ENCODE data around the gene METTL4.

METTL4 gene, protein sequence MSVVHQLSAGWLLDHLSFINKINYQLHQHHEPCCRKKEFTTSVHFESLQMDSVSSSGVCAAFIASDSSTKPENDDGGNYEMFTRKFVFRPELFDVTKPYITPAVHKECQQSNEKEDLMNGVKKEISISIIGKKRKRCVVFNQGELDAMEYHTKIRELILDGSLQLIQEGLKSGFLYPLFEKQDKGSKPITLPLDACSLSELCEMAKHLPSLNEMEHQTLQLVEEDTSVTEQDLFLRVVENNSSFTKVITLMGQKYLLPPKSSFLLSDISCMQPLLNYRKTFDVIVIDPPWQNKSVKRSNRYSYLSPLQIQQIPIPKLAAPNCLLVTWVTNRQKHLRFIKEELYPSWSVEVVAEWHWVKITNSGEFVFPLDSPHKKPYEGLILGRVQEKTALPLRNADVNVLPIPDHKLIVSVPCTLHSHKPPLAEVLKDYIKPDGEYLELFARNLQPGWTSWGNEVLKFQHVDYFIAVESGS

DNA sequence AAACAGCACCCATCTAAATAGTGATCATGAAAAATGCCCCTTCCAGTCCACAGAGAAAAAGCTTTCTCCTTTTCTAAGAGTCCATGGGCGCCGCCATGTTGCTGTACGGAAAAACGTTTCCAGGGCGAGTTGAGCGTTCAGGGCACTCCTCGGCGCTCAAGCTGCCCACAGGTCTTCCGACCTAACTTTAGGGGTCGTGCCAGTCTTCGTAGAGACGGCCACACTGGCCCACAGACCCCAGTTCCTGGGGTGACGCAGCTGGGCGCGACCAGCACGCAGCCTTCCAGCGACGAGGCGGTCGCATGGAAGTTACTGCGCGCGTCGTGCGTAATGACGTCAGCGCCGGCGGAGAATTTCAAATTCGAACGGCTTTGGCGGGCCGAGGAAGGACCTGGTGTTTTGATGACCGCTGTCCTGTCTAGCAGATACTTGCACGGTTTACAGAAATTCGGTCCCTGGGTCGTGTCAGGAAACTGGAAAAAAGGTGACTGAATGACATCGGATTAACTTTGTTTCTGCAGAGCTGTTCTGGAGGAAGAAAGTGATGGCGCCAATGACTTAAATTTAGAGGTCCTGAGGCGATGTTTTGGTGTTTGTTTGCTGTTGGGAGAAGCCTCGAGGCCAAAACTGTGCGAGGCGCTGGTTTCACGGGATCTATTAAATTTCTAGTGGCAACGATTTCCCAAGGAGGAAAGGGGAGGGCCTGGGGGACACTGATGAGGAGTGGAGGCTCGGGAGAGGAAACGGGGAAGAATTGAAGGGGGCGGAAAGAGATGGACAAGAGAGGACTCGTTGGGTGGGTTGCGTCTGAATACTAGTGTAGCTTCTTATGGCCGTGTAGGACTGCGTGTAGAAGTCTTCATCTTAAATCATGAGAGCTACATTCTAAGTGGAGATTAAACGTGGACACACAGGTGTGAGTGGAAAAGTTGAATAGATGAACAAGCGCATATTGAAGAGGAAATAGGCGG, at the start of gene METTL4, which contains the start of gene NDC80:
METTL4 (minus strand) TSS at position 306 of the 971 bp plus-strand sequence. CDS start 4,289 bp downstream, outside the sequence.
NDC80 (plus strand) TSS at position 358 of the 971 bp plus-strand sequence. CDS start 1,429 bp downstream, outside the sequence.
- TF ChIP-seq, protein P1, sequence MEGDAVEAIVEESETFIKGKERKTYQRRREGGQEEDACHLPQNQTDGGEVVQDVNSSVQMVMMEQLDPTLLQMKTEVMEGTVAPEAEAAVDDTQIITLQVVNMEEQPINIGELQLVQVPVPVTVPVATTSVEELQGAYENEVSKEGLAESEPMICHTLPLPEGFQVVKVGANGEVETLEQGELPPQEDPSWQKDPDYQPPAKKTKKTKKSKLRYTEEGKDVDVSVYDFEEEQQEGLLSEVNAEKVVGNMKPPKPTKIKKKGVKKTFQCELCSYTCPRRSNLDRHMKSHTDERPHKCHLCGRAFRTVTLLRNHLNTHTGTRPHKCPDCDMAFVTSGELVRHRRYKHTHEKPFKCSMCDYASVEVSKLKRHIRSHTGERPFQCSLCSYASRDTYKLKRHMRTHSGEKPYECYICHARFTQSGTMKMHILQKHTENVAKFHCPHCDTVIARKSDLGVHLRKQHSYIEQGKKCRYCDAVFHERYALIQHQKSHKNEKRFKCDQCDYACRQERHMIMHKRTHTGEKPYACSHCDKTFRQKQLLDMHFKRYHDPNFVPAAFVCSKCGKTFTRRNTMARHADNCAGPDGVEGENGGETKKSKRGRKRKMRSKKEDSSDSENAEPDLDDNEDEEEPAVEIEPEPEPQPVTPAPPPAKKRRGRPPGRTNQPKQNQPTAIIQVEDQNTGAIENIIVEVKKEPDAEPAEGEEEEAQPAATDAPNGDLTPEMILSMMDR (IDR thresholded peaks at IDR 0.05): no peak
- peak within 1 kb of the TSS; percentile 87 for H3K4me3 ChIP-seq
- peak within 1 kb of the TSS; percentile 90 for H3K27ac ChIP-seq
- peak; percentile 88 for DNase-seq (ENCODE audit: low spot score)

DNA sequence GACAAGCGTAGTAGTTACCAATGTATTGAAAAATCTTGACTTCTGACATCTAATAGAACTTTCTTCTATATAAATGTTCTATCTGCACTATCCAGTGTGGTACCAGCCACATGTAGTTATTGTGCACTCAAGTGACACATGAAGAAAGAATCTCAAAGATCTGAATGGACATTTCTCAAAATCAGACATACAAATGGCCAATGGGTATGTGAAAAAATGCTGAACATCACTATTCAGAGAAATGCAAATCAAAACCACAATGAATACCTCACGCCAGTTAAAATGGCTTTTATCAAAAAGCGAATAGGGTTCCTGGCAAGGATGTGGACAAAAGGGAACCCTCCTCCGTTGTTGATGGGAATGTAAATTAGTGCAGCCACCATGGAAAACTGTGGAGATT, 46.7 kb upstream of the METTL4 start:
- no peak overlapping the region for H3K27ac ChIP-seq

GRCh38 chr18:2617401-2617998, 46.2 kb upstream of the METTL4 start:
- TF ChIP-seq, protein P1 (IDR thresholded peaks at IDR 0.05): no peak
- no peak for DNase-seq (ENCODE audit: low spot score)
- no peak overlapping the region for H3K4me3 ChIP-seq
- no peak overlapping the region for H3K27ac ChIP-seq

More for the DNA sequence above, 46.7 kb upstream of the METTL4 start:
- DNase-seq (ENCODE audit: low spot score): no peak
- TF ChIP-seq, protein P1 (IDR thresholded peaks at IDR 0.05): no peak
- no peak overlapping the region for H3K4me3 ChIP-seq

GRCh38 chr18:2612996-2613395, 41.7 kb upstream of the METTL4 start:
- Histone ChIP-seq H3K27ac (no peak overlapping the region), H3K4me3 (no peak overlapping the region)
- no peak for DNase-seq (ENCODE audit: low spot score)
- TF ChIP-seq, protein P1 (IDR thresholded peaks at IDR 0.05): no peak

DNA sequence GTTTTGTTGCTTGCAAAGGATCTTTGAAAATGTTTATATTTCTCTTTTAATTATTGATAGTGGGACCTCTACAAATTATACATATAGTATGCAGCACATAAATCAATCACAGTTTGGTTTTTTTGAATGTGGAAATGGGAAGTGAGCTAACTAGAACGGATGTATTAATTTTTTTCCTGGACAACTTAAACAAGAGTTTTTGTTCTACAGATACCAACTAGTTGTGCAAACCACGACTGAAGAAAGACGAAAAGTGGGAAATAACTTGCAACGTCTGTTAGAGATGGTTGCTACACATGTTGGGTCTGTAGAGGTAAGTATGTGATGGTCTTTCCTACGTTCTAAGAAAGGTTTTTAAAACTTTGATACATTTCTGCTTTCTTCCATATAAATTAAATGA, 39.2 kb upstream of the METTL4 start:
- no peak for DNase-seq (ENCODE audit: low spot score)
- Histone ChIP-seq H3K27ac (no peak overlapping the region), H3K4me3 (no peak overlapping the region)
- TF ChIP-seq, protein P1 (IDR thresholded peaks at IDR 0.05): no peak

- H3K4me3 ChIP-seq: no peak overlapping the region
- TF ChIP-seq, protein P1 (IDR thresholded peaks at IDR 0.05): no peak
- no peak overlapping the region for H3K27ac ChIP-seq
- no peak for DNase-seq (ENCODE audit: low spot score)
Observed at GRCh38 chr18:2609604-2610003, 38.3 kb upstream of the METTL4 start.
